Suprapubic skin (tissue), 4 donors: ENCODE results near the gene NBPF4. TPM values are rescaled to one million over a fixed set of nuclear protein-coding genes. Genes with fewer than 3 reads are reported as not detected.

Experiments
- DNase-seq, 2 donors: peaks; one replicate each; pipeline ENCODE4 v3.0.0-alpha.2; 2019; ENCODE audit warnings: low spot score in 2 of 2
- H3K27ac ChIP-seq: fragments of 200-600 bp; sonication (generic); one replicate; pipeline ENCODE4 v1.5.1; 2019
- H3K27me3 ChIP-seq: fragments of 200-600 bp; sonication (generic); one replicate; pipeline ENCODE4 v1.5.1; 2019
- H3K36me3 ChIP-seq: fragments of 200-600 bp; sonication (generic); one replicate; pipeline ENCODE4 v1.5.1; 2019
- H3K4me1 ChIP-seq: fragments of 200-600 bp; sonication (generic); one replicate; pipeline ENCODE4 v1.5.1; 2019
- H3K4me3 ChIP-seq: fragments of 200-600 bp; sonication (generic); one replicate; pipeline ENCODE4 v1.5.1; 2019; ENCODE audit warnings: mild to moderate bottlenecking
- H3K9me3 ChIP-seq: fragments of 200-600 bp; sonication (generic); one replicate; pipeline ENCODE4 v1.5.1; 2019
- CTCF ChIP-seq, 2 donors: fragments of 200-600 bp in 1 of 2; fragments of 450-650 bp in 1 of 2; sonication (generic) in 1 of 2; IDR thresholded peaks; one replicate each; pipeline ENCODE4 v1.5.1; 2016 to 2019; ENCODE audit warnings: antibody characterized with exemption in 2 of 2, mild to moderate bottlenecking in 1 of 2, moderate library complexity in 1 of 2
- EP300 ChIP-seq: sonication (generic); formaldehyde crosslinking; IDR thresholded peaks from one replicate; pipeline ENCODE4 v1.6.1; 2017; ENCODE audit warnings: antibody characterized with exemption
- POLR2A ChIP-seq, 2 donors: fragments of 450-650 bp; IDR thresholded peaks; one replicate each; pipeline ENCODE4 v1.6.1; 2017; ENCODE audit warnings: antibody characterized with exemption in 2 of 2, mild to moderate bottlenecking in 2 of 2, moderate library complexity in 2 of 2
- POLR2AphosphoS5 ChIP-seq, 3 donors: sonication (generic); formaldehyde crosslinking; IDR thresholded peaks; one replicate each; pipeline ENCODE4 v1.6.1; 2017; ENCODE audit warnings: antibody characterized with exemption in 3 of 3
- WGBS: methylation state at CpG from one replicate; pipeline ENCODE4 v1.1.5; 2018; 5-methylcytosine and 5-hydroxymethylcytosine counted together
- total RNA-seq, 4 donors: library from RNA; depleted of rRNA; stranded (reverse); fragments of >200 nt; gene quantifications; one replicate each; pipeline ENCODE4 v1.1.0, GENCODE V29; 2016

Gene NBPF4
- total RNA-seq, 4 donors from 2014 or later = not detected

- Histone ChIP-seq H3K9me3 (no peaks in the 10 kb centered on the region), H3K4me3 (peak within 1 kb of the TSS; percentile 82), H3K27me3 (no peaks in the 10 kb centered on the region), H3K4me1 (peaks cover 25% of the 10 kb centered on the region), H3K27ac (peak within 1 kb of the TSS; percentile 91), H3K36me3 (peaks cover 3% of the 10 kb centered on the region)
- DNase-seq = peak; percentile 87
- TF ChIP-seq POLR2AphosphoS5 (IDR thresholded peaks at IDR 0.05) (peak in 2 of 3 donors; percentile 20 to 36), CTCF (IDR thresholded peaks at IDR 0.05) (no peak)
- WGBS = 0% methylated on average over 19 of the region's 97 CpGs
Observed at GRCh38 chr1:108199781-108200686, 43.8 kb downstream of the NBPF4 start, which contains the start of gene SLC25A24. Gene SLC25A24, minus strand, starts transcription at chr1:108200343. Its CDS starts 205 bp downstream, at chr1:108200138.

- no peak for DNase-seq
- peak overlapping the region; percentile 82 for H3K4me3 ChIP-seq
- H3K9me3 ChIP-seq = no peaks in the 10 kb centered on the region
- H3K27ac ChIP-seq = peak overlapping the region; percentile 91
- peaks cover 25% of the 10 kb centered on the region for H3K4me1 ChIP-seq
- no peaks in the 10 kb centered on the region for H3K27me3 ChIP-seq
- 3% methylated on average over 9 of the region's 9 CpGs for WGBS
- TF ChIP-seq POLR2A (IDR thresholded peaks at IDR 0.05) (no peak), EP300 (no peak), POLR2AphosphoS5 (IDR thresholded peaks at IDR 0.05) (no peak), CTCF (IDR thresholded peaks at IDR 0.05) (no peak)
- peaks cover 7% of the 10 kb centered on the region for H3K36me3 ChIP-seq
Observed at GRCh38 chr1:108199201-108199691, 44.6 kb downstream of the NBPF4 start.

- TF ChIP-seq EP300 = no peak
- no peak for TF ChIP-seq POLR2A (IDR thresholded peaks at IDR 0.05)
- no peak for TF ChIP-seq POLR2AphosphoS5 (IDR thresholded peaks at IDR 0.05)
- TF ChIP-seq CTCF (IDR thresholded peaks at IDR 0.05) = no peak
- peaks cover 16% of the 10 kb centered on the region for H3K36me3 ChIP-seq
- peaks cover 14% of the 10 kb centered on the region for H3K4me1 ChIP-seq
- 92% methylated on average over 1 of the region's 1 CpG for WGBS
- H3K27ac ChIP-seq = no peak overlapping the region
- H3K4me3 ChIP-seq = no peak overlapping the region
- no peaks in the 10 kb centered on the region for H3K27me3 ChIP-seq
- no peak for DNase-seq
- no peaks in the 10 kb centered on the region for H3K9me3 ChIP-seq
Observed at GRCh38 chr1:108194051-108194450, 49.8 kb downstream of the NBPF4 start.

- Histone ChIP-seq H3K4me1 (peaks cover 7% of the 10 kb centered on the region), H3K27me3 (no peaks in the 10 kb centered on the region), H3K36me3 (peaks cover 19% of the 10 kb centered on the region), H3K27ac (no peak overlapping the region), H3K9me3 (no peaks in the 10 kb centered on the region), H3K4me3 (no peak overlapping the region)
- TF ChIP-seq EP300 (no peak), CTCF (IDR thresholded peaks at IDR 0.05) (no peak), POLR2A (IDR thresholded peaks at IDR 0.05) (no peak), POLR2AphosphoS5 (IDR thresholded peaks at IDR 0.05) (no peak)
- WGBS = 100% methylated on average over 1 of the region's 1 CpG
- no peak for DNase-seq
Observed at GRCh38 chr1:108193333-108193732, 50.5 kb downstream of the NBPF4 start.

GRCh38 chr1:108192581-108192980 is 51.3 kb downstream of the NBPF4 start:
- Histone ChIP-seq H3K27ac (no peak overlapping the region), H3K4me1 (no peaks in the 10 kb centered on the region), H3K27me3 (no peaks in the 10 kb centered on the region), H3K36me3 (peaks cover 20% of the 10 kb centered on the region), H3K9me3 (no peaks in the 10 kb centered on the region), H3K4me3 (no peak overlapping the region)
- TF ChIP-seq CTCF (IDR thresholded peaks at IDR 0.05) (no peak), EP300 (no peak), POLR2AphosphoS5 (IDR thresholded peaks at IDR 0.05) (no peak), POLR2A (IDR thresholded peaks at IDR 0.05) (no peak)
- DNase-seq = no peak
- WGBS = 98% methylated on average over 14 of the region's 28 CpGs
